SK-N-SH (cell line): ENCODE results near the gene SH3GL2.

Experiments used
- EP300 ChIP-seq, 2 experiments: IDR thresholded peaks; 2 replicates each; pipeline versions ENCODE4 v1.4.0 to v1.6.1; 2012; ENCODE audit warnings: borderline replicate concordance in 1 of 2, low read depth in 1 of 2, low read length in 1 of 2
- POLR2AphosphoS5 ChIP-seq: IDR thresholded peaks from 2 replicates; pipeline ENCODE4 v1.6.1; 2012; ENCODE audit warnings: low read depth, low read length
- SIN3A ChIP-seq: IDR thresholded peaks from 2 replicates; pipeline ENCODE4 v1.6.1; 2012; ENCODE audit warnings: low read depth, mild to moderate bottlenecking, low read length, moderate library complexity, borderline replicate concordance
- TAF1 ChIP-seq: IDR thresholded peaks from 2 replicates; pipeline ENCODE4 v1.6.1; 2012; ENCODE audit warnings: low read depth, mild to moderate bottlenecking, low read length, moderate library complexity, borderline replicate concordance
- TCF12 ChIP-seq: IDR thresholded peaks from 2 replicates; pipeline ENCODE4 v1.4.0; 2012
- TF ChIP-seq, protein P1 (sequence below): fragments of 200-600 bp; sonication (generic); IDR thresholded peaks from 2 replicates; pipeline ENCODE4 v1.6.1; 2017; ENCODE audit warnings: antibody characterized with exemption, mild to moderate bottlenecking, moderate library complexity
- TF ChIP-seq, protein P2 (sequence below): IDR thresholded peaks from 2 replicates; pipeline ENCODE4 v1.4.0; 2012; ENCODE audit warnings: low read depth, borderline replicate concordance
- TF ChIP-seq, protein P3 (sequence below): IDR thresholded peaks from 2 replicates; pipeline ENCODE4 v1.4.0; 2012; ENCODE audit warnings: low read depth

DNA sequence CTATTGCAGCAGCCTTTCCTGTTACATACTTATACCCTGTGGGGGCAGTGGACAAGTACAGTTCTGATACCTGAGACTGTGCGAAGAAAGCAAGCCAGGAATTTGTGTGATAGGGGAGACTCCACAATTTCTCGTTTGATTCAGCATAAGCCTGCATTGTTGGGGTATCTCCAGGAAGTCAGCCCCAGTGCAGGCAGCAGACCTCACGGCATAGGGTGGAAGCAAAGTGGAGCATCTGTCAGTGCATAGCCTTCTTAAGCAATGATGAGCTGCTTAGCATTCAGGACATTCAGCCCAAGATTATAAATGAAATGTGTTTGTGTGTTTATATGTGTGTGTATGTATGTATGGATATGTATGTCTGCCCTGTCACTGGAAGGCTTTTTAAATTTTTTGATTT, 157.0 kb downstream of the SH3GL2 start:
- TF ChIP-seq, protein P1, sequence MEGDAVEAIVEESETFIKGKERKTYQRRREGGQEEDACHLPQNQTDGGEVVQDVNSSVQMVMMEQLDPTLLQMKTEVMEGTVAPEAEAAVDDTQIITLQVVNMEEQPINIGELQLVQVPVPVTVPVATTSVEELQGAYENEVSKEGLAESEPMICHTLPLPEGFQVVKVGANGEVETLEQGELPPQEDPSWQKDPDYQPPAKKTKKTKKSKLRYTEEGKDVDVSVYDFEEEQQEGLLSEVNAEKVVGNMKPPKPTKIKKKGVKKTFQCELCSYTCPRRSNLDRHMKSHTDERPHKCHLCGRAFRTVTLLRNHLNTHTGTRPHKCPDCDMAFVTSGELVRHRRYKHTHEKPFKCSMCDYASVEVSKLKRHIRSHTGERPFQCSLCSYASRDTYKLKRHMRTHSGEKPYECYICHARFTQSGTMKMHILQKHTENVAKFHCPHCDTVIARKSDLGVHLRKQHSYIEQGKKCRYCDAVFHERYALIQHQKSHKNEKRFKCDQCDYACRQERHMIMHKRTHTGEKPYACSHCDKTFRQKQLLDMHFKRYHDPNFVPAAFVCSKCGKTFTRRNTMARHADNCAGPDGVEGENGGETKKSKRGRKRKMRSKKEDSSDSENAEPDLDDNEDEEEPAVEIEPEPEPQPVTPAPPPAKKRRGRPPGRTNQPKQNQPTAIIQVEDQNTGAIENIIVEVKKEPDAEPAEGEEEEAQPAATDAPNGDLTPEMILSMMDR = no peak
- TF ChIP-seq TAF1 (no peak), SIN3A (no peak), EP300 (IDR thresholded peaks at IDR 0.05; ENCODE audit: borderline replicate concordance in 1 of 2, low read depth in 1 of 2, low read length in 1 of 2) (no peak), TCF12 (no peak), POLR2AphosphoS5 (no peak)
- TF ChIP-seq, protein P2, sequence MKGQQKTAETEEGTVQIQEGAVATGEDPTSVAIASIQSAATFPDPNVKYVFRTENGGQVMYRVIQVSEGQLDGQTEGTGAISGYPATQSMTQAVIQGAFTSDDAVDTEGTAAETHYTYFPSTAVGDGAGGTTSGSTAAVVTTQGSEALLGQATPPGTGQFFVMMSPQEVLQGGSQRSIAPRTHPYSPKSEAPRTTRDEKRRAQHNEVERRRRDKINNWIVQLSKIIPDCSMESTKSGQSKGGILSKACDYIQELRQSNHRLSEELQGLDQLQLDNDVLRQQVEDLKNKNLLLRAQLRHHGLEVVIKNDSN = no peak
- TF ChIP-seq, protein P3, sequence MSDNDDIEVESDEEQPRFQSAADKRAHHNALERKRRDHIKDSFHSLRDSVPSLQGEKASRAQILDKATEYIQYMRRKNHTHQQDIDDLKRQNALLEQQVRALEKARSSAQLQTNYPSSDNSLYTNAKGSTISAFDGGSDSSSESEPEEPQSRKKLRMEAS = no peak
